IMR-90 (cell line): ENCODE measurements around the gene TBCA. TPM values are rescaled to one million over a fixed set of nuclear protein-coding genes. Genes with fewer than 3 reads are reported as not detected.

Experiments used
- ATAC-seq: fragments of 200-7000 bp; cut with Tn5 transposase; 2 replicates; pipeline ENCODE4 v1.9.1; 2020; ENCODE audit warnings: low read depth, mild to moderate bottlenecking, moderate library complexity
- BruUV-seq: library from RNA; stranded (reverse); fragments of 400-500 nt; replicated peaks from 2 replicates; lab custom pipeline; 2021; lab: Mats Ljungman, UMichigan
- CTCF ChIA-PET: fragments of 300-600 bp; formaldehyde crosslinking; extraction: SDS; loops from one replicate; lab custom pipeline; 2021; ENCODE audit warnings: antibody characterized with exemption; lab: Yijun Ruan, JAX
- POLR2A ChIA-PET: fragments of 300-600 bp; sonication (Branson Sonifier 250); formaldehyde crosslinking; loops from one replicate; lab custom pipeline; 2022; ENCODE audit warnings: antibody characterized with exemption; ENCODE audit not compliant: unreplicated experiment; lab: Charles Lee
- DNase-seq: peaks from one replicate; pipeline ENCODE4 v3.0.0; 2013
- H2AFZ ChIP-seq: replicated peaks from 2 replicates; pipeline ENCODE3; 2013; ENCODE audit warnings: low read length, mild to moderate bottlenecking; ENCODE audit not compliant: poor library complexity
- H2AK5ac ChIP-seq: 2 replicates; pipeline ENCODE4 v1.6.1; 2013; ENCODE audit warnings: low read depth, low read length, inconsistent platforms
- H2AK9ac ChIP-seq: replicated peaks from 2 replicates; pipeline ENCODE3; 2013; ENCODE audit warnings: mild to moderate bottlenecking, low read depth, low read length, moderate library complexity; ENCODE audit not compliant: poor library complexity
- H2BK120ac ChIP-seq: 2 replicates; pipeline ENCODE4 v1.6.1; 2013; ENCODE audit warnings: low read depth, low read length, inconsistent platforms
- H2BK15ac ChIP-seq: 3 replicates; pipeline ENCODE4 v1.6.1; 2013; ENCODE audit warnings: low read depth, low read length, inconsistent platforms
- H2BK20ac ChIP-seq: 2 replicates; pipeline ENCODE4 v1.6.1; 2013; ENCODE audit warnings: low read depth, mild to moderate bottlenecking, inconsistent platforms, low read length, moderate library complexity
- H2BK5ac ChIP-seq: 2 replicates; pipeline ENCODE4 v1.6.1; 2013; ENCODE audit warnings: mild to moderate bottlenecking, low read depth, low read length, inconsistent platforms; ENCODE audit not compliant: poor library complexity, severe bottlenecking
- H3K14ac ChIP-seq: replicated peaks from 2 replicates; pipeline ENCODE4 v1.6.1; 2013; ENCODE audit warnings: low read depth, low read length, inconsistent platforms
- H3K18ac ChIP-seq: 2 replicates; pipeline ENCODE4 v1.6.1; 2013; ENCODE audit warnings: low read depth, low read length, control low read depth
- H3K23ac ChIP-seq: 2 replicates; pipeline ENCODE4 v1.6.1; 2013; ENCODE audit warnings: low read depth, low read length, inconsistent platforms
- H3K27ac ChIP-seq: 2 replicates; pipeline ENCODE4 v1.5.1; 2013; ENCODE audit warnings: mild to moderate bottlenecking, control low read depth, low read length; ENCODE audit not compliant: insufficient read depth
- H3K27me3 ChIP-seq: 2 replicates; pipeline ENCODE4 v1.6.1; 2013; ENCODE audit warnings: low read length; ENCODE audit not compliant: control insufficient read depth, insufficient read depth
- H3K36me3 ChIP-seq: 2 replicates; pipeline ENCODE4 v1.6.1; 2013; ENCODE audit warnings: low read length, mixed read lengths; ENCODE audit not compliant: control insufficient read depth, insufficient read depth
- H3K4ac ChIP-seq: 2 replicates; pipeline ENCODE4 v1.6.1; 2013; ENCODE audit warnings: low read depth, low read length, inconsistent platforms
- H3K4me1 ChIP-seq: 2 replicates; pipeline ENCODE4 v1.6.1; 2013; ENCODE audit warnings: low read length, mixed read lengths; ENCODE audit not compliant: control insufficient read depth, insufficient read depth
- H3K4me2 ChIP-seq: 2 replicates; pipeline ENCODE4 v1.6.1; 2013; ENCODE audit warnings: low read depth, mild to moderate bottlenecking, control low read depth, low read length, moderate library complexity
- H3K4me3 ChIP-seq: 2 replicates; pipeline ENCODE4 v1.5.1; 2013; ENCODE audit warnings: low read depth, mild to moderate bottlenecking, control low read depth, low read length, moderate library complexity; ENCODE audit not compliant: insufficient read depth
- H3K56ac ChIP-seq: 2 replicates; pipeline ENCODE4 v1.6.1; 2013; ENCODE audit warnings: low read length, inconsistent platforms; ENCODE audit not compliant: insufficient read depth; ENCODE audit errors: extremely low read depth
- H3K79me1 ChIP-seq, 2 experiments: 2 replicates each; pipeline ENCODE4 v1.6.1; 2013; ENCODE audit warnings: low read length in 2 of 2, inconsistent platforms in 1 of 2, low read depth in 1 of 2
- H3K9ac ChIP-seq: 2 replicates; pipeline ENCODE4 v1.6.1; 2013; ENCODE audit warnings: low read depth, low read length, control low read depth
- H3K9me1 ChIP-seq: 2 replicates; pipeline ENCODE4 v1.6.1; 2013; ENCODE audit warnings: low read length, inconsistent platforms; ENCODE audit not compliant: insufficient read depth
- H3K9me3 ChIP-seq: 2 replicates; pipeline ENCODE4 v1.6.1; 2013; ENCODE audit warnings: low read length; ENCODE audit not compliant: control insufficient read depth, insufficient read depth
- H4K20me1 ChIP-seq: 2 replicates; pipeline ENCODE4 v1.6.1; 2013; ENCODE audit warnings: low read length, inconsistent platforms; ENCODE audit not compliant: insufficient read depth
- H4K5ac ChIP-seq: 2 replicates; pipeline ENCODE4 v1.6.1; 2013; ENCODE audit warnings: mild to moderate bottlenecking, low read depth, low read length, control low read depth
- H4K8ac ChIP-seq, 2 experiments: 2 replicates each; pipeline ENCODE4 v1.6.1; 2013; ENCODE audit warnings: low read depth in 2 of 2, low read length in 2 of 2, control low read depth in 1 of 2, inconsistent platforms in 1 of 2
- H4K91ac ChIP-seq: 2 replicates; pipeline ENCODE4 v1.6.1; 2013; ENCODE audit warnings: low read depth, low read length, inconsistent platforms; ENCODE audit not compliant: insufficient read depth
- CTCF ChIP-seq: conservative IDR thresholded peaks from 2 replicates; pipeline ENCODE4 v1.5.1; 2012; ENCODE audit warnings: mild to moderate bottlenecking, low read depth, low read length, improper control_type of control experiment
- ELK1 ChIP-seq: fragments of 150-350 bp; IDR thresholded peaks from 2 replicates; pipeline ENCODE4 v1.6.1; 2016; ENCODE audit warnings: low read depth, mild to moderate bottlenecking, low read length, moderate library complexity, borderline replicate concordance
- MAZ ChIP-seq: IDR thresholded peaks from 2 replicates; pipeline ENCODE4 v1.6.1; 2012; ENCODE audit warnings: low read depth, mild to moderate bottlenecking, low read length, improper control_type of control experiment, moderate library complexity, borderline replicate concordance
- WGBS, 2 experiments: methylation state at CpG; one replicate each; pipeline versions ENCODE4 v1.1.5 to v1.1.7; 2013; ENCODE audit warnings: missing lambda C conversion rate in 2 of 2; ENCODE audit not compliant: insufficient read length in 1 of 2; ENCODE audit errors: extremely low coverage in 2 of 2; 5-methylcytosine and 5-hydroxymethylcytosine counted together
- dilution Hi-C: fragments of 300-500 bp; cut with HindIII; formaldehyde crosslinking; loops from one replicate; pipeline ENCODE4 v1.14.3; 2018; ENCODE audit warnings: low sequenced_read_pairs; ENCODE audit not compliant: unreplicated experiment
- in situ Hi-C: fragments of 300-500 bp; cut with MboI; formaldehyde crosslinking; loops from 3 replicates; pipeline ENCODE4 v1.14.3; 2019; ENCODE audit warnings: low sequenced_read_pairs, inconsistent platforms, mixed read lengths
- intact Hi-C: fragments of 100-400 bp; cut with micrococcal nuclease; formaldehyde crosslinking; loops from 2 replicates; pipeline ENCODE4 v1.10.0; 2022
- polyA plus RNA-seq, 3 experiments: library from polyadenylated mRNA; depleted of rRNA; stranded (reverse); fragments of >200 nt; gene quantifications; 2 replicates each; pipeline ENCODE4 v1.2.3, GENCODE V29; 2012; ENCODE audit warnings: low replicate concordance in 1 of 3
- total RNA-seq: library from RNA; depleted of rRNA; stranded (reverse); fragments of >200 nt; gene quantifications from 2 replicates; pipeline ENCODE4 v1.2.3, GENCODE V29; 2012

The TBCA gene
- total and polyA plus RNA-seq, 2 of the 4 experiments (the other 2 are of a cell fraction) = 6.1 to 137 TPM

GRCh38 chr5:77795846-77796245 lies 19.7 kb upstream of the TBCA start:
- no peak overlapping the region for H3K4me3 ChIP-seq
- H2BK15ac ChIP-seq = no peak overlapping the region
- H3K23ac ChIP-seq = no peak overlapping the region
- ATAC-seq (no peak), DNase-seq (no peak)
- no peak overlapping the region for H3K14ac ChIP-seq
- no peaks in the 10 kb centered on the region for H3K9me3 ChIP-seq
- no peak overlapping the region for H2AFZ ChIP-seq
- H3K36me3 ChIP-seq = no peaks in the 10 kb centered on the region
- WGBS, 2 experiments = no CpG with 5 or more reads among the region's 3 CpGs
- H2BK5ac ChIP-seq = no peak overlapping the region
- no peak overlapping the region for H3K4ac ChIP-seq
- in situ Hi-C loops = no loop called here
- no peak overlapping the region for H2AK9ac ChIP-seq
- no peaks in the 10 kb centered on the region for H4K20me1 ChIP-seq
- POLR2A ChIA-PET = no interaction called here
- no peak overlapping the region for H3K27ac ChIP-seq
- TF ChIP-seq MAZ = no peak
- TF ChIP-seq ELK1 = no peak
- TF ChIP-seq CTCF = no peak
- no peak overlapping the region for H3K4me2 ChIP-seq
- no TSS peak for BruUV-seq
- H2BK120ac ChIP-seq = no peak overlapping the region
- CTCF ChIA-PET = no interaction called here
- H3K9ac ChIP-seq = no peak overlapping the region
- no peak overlapping the region for H4K8ac ChIP-seq
- dilution Hi-C loops = no loop called here
- no peaks in the 10 kb centered on the region for H3K79me1 ChIP-seq
- H2AK5ac ChIP-seq = no peak overlapping the region
- no peak overlapping the region for H3K56ac ChIP-seq
- H3K18ac ChIP-seq = no peak overlapping the region
- intact Hi-C loops = no loop called here
- H3K4me1 ChIP-seq = no peaks in the 10 kb centered on the region
- no peak overlapping the region for H4K5ac ChIP-seq
- H2BK20ac ChIP-seq = no peak overlapping the region
- H3K27me3 ChIP-seq = peaks cover 20% of the 10 kb centered on the region
- H3K9me1 ChIP-seq = no peaks in the 10 kb centered on the region
- no peak overlapping the region for H4K91ac ChIP-seq
